ENCODE results near the gene RAB3A.

Gene RAB3A

GRCh38 chr19:18203863-18204393 is at the start of gene RAB3A:
RAB3A (minus strand) TSS chr19:18204042; CDS start chr19:18202740, 1,302 bp downstream.
- DNase-seq, result peak; percentile 100

GRCh38 chr19:18253130-18253529 is 49.3 kb upstream of the RAB3A start:
- DNase-seq, result no peak

GRCh38 chr19:18252370-18252717 is 48.5 kb upstream of the RAB3A start:
- DNase-seq, result no peak

GRCh38 chr19:18251587-18252369 is 47.9 kb upstream of the RAB3A start:
- peak; percentile 75 for DNase-seq

- DNase-seq, result no peak
These were observed 46.0 kb upstream of the RAB3A start for GRCh38 chr19:18249834-18250233.

GRCh38 chr19:18245297-18245696 is 41.5 kb upstream of the RAB3A start:
- no peak for DNase-seq

GRCh38 chr19:18239303-18239702 is 35.5 kb upstream of the RAB3A start:
- DNase-seq, result no peak

- no peak for DNase-seq
These were observed 30.4 kb upstream of the RAB3A start for GRCh38 chr19:18234194-18234593.

- DNase-seq, result peak; percentile 32
These were observed 29.5 kb upstream of the RAB3A start for GRCh38 chr19:18233224-18233825.

- DNase-seq, result no peak
These were observed 28.8 kb upstream of the RAB3A start for GRCh38 chr19:18232540-18233223.

GRCh38 chr19:18231775-18232174 is 27.9 kb upstream of the RAB3A start:
- no peak for DNase-seq

- DNase-seq, result no peak
These were observed 27.3 kb upstream of the RAB3A start for GRCh38 chr19:18230941-18231734.

- no peak for DNase-seq
These were observed 26.1 kb upstream of the RAB3A start for GRCh38 chr19:18229915-18230314.

- DNase-seq, result no peak
These were observed 25.6 kb upstream of the RAB3A start for GRCh38 chr19:18229474-18229873.

GRCh38 chr19:18227781-18228271 is 24.0 kb upstream of the RAB3A start:
- DNase-seq, result no peak

GRCh38 chr19:18226956-18227780 is 23.3 kb upstream of the RAB3A start:
- no peak for DNase-seq

GRCh38 chr19:18225702-18226468 is 22.0 kb upstream of the RAB3A start, which contains the start of gene PDE4C:
PDE4C (minus strand) TSS chr19:18226438; CDS start chr19:18226415, 23 bp downstream.
- DNase-seq, result no peak

- no peak for DNase-seq
These were observed 21.5 kb upstream of the RAB3A start for GRCh38 chr19:18225355-18225701.

- peak; percentile 90 for DNase-seq
These were observed 20.9 kb upstream of the RAB3A start for GRCh38 chr19:18224525-18225354.

Data from CD4-positive, alpha-beta T cell treated with Interferon gamma for 1 hour (primary cell).